Lung (tissue), 12 donors: ENCODE results near the gene FAM149A. TPM values are rescaled to one million over a fixed set of nuclear protein-coding genes. Genes with fewer than 3 reads are reported as not detected.

Experiments used
- ATAC-seq: fragments of 200-7000 bp; cut with Tn5 transposase; one replicate; pipeline ENCODE4 v1.9.1; 2020; ENCODE audit warnings: moderate number of reproducible peaks; ENCODE audit not compliant: insufficient read depth, low FRiP score
- DNase-seq, 3 donors: peaks; one replicate each; pipeline ENCODE4 v3.0.0-alpha.2; 2013 to 2017
- H3K27ac ChIP-seq, 2 donors: one replicate each; pipeline ENCODE4 v1.5.1; 2013; ENCODE audit warnings: mild to moderate bottlenecking in 2 of 2, moderate library complexity in 2 of 2, control low read depth in 1 of 2, inconsistent platforms in 1 of 2, low read depth in 1 of 2, low read length in 1 of 2
- H3K27me3 ChIP-seq, 3 donors: one replicate each; pipeline ENCODE4 v1.5.1; 2013; ENCODE audit warnings: low read length in 2 of 3; ENCODE audit not compliant: control insufficient read depth in 3 of 3, insufficient read depth in 3 of 3
- H3K36me3 ChIP-seq, 4 donors: one replicate each; pipeline ENCODE4 v1.5.1; 2013; ENCODE audit warnings: low read length in 4 of 4, mild to moderate bottlenecking in 1 of 4, moderate library complexity in 1 of 4; ENCODE audit not compliant: control insufficient read depth in 4 of 4, insufficient read depth in 4 of 4
- H3K4me1 ChIP-seq, 5 donors: one replicate each; pipeline ENCODE4 v1.5.1; 2013; ENCODE audit warnings: low read length in 5 of 5, mild to moderate bottlenecking in 2 of 5, moderate library complexity in 1 of 5; ENCODE audit not compliant: control insufficient read depth in 5 of 5, insufficient read depth in 5 of 5
- H3K4me3 ChIP-seq: one replicate; pipeline ENCODE4 v1.5.1; 2013; ENCODE audit warnings: mild to moderate bottlenecking, control low read depth, moderate library complexity
- H3K9ac ChIP-seq, 2 donors: one replicate each; pipeline ENCODE4 v1.5.1; 2013; ENCODE audit warnings: low read length in 2 of 2, control low read depth in 1 of 2; ENCODE audit not compliant: insufficient read depth in 1 of 2
- H3K9me3 ChIP-seq, 4 donors: one replicate each; pipeline ENCODE4 v1.5.1; 2013; ENCODE audit warnings: low read length in 3 of 4, mild to moderate bottlenecking in 1 of 4, moderate library complexity in 1 of 4; ENCODE audit not compliant: control insufficient read depth in 4 of 4, insufficient read depth in 3 of 4
- CTCF ChIP-seq: IDR thresholded peaks from 2 replicates; pipeline ENCODE4 v1.5.1; 2012; ENCODE audit warnings: mild to moderate bottlenecking; ENCODE audit errors: control extremely low read depth, extremely low read depth
- WGBS, 2 donors: extraction: QIAGEN DNeasy Blood & Tissue Kit; methylation state at CpG; one replicate each; pipeline ENCODE4 v1.1.7; 2013; 5-methylcytosine and 5-hydroxymethylcytosine counted together
- polyA plus RNA-seq, 2 donors: library from polyadenylated mRNA; stranded (reverse); fragments of 200-250 nt; gene quantifications; one replicate each; pipeline ENCODE4 v1.2.1, GENCODE V29; 2013
- total RNA-seq, 2 donors: library from RNA; depleted of rRNA in 1 of 2; stranded (reverse); fragments of >200 nt in 1 of 2; gene quantifications; one replicate each; pipeline ENCODE4 v1.2.1, GENCODE V29; 2014 to 2021
- donor health status: control.
- donor health status: control.
- donor health status: Bipolar disorder and iron deficiency.
- donor health status: healthy.
- donor health status: DM: yes; HTN: yes; CAD: no.

FAM149A gene
- total and polyA plus RNA-seq, 4 donors: 2.5 to 14.8 (median 13.0) TPM

GRCh38 chr4:186096681-186097165 lies 7.8 kb upstream of the FAM149A start:
- H3K36me3 ChIP-seq: no peaks in the 10 kb centered on the region
- WGBS, 2 donors: 87 to 88% methylated on average over 9 of the region's 9 CpGs
- no peaks in the 10 kb centered on the region for H3K9me3 ChIP-seq
- no peak overlapping the region for H3K9ac ChIP-seq
- no peak overlapping the region for H3K27ac ChIP-seq
- H3K27me3 ChIP-seq: no peaks in the 10 kb centered on the region
- H3K4me1 ChIP-seq: no peaks in the 10 kb centered on the region
- no peak overlapping the region for H3K4me3 ChIP-seq
- no peak for DNase-seq
- no peak for TF ChIP-seq CTCF
- no peak for ATAC-seq

DNA sequence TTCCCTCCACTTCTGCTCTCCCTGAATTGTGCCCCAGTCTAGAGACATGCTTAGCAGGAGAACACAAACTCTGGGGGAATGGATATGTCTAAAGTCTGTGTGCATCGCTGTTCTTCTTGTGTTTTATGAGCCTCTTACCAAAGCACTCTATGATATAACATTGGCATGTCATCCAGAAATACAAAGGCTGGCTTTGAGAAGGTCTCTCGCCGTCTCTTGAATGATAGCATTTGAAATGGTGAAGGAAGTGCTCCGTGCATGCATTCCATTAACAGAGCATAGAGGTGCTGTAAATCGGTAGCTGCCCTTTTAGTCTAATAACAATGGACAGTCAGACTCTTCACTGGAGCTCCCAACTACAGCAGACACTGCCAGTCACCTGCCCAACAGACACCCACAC lies 7.1 kb upstream of the FAM149A start:
- ATAC-seq: no peak
- Histone ChIP-seq H3K27me3 (no peaks in the 10 kb centered on the region), H3K9me3 (no peaks in the 10 kb centered on the region), H3K36me3 (no peaks in the 10 kb centered on the region), H3K9ac (no peak overlapping the region), H3K27ac (no peak overlapping the region), H3K4me1 (no peaks in the 10 kb centered on the region), H3K4me3 (no peak overlapping the region)
- WGBS, 2 donors: 72 to 93% methylated on average over 5 of the region's 5 CpGs
- no peak for DNase-seq
- TF ChIP-seq CTCF: no peak

- Histone ChIP-seq H3K4me3 (no peak overlapping the region), H3K27me3 (no peaks in the 10 kb centered on the region), H3K4me1 (peaks cover 0 to 15% (median 6%) of the 10 kb centered on the region in 5 donors), H3K9ac (no peak overlapping the region), H3K27ac (no peak overlapping the region), H3K9me3 (no peaks in the 10 kb centered on the region), H3K36me3 (no peaks in the 10 kb centered on the region)
- 95 to 96% methylated on average over 12 of the region's 12 CpGs for WGBS, 2 donors
- no peak for TF ChIP-seq CTCF
- DNase-seq: no peak
- no peak for ATAC-seq
Measured at GRCh38 chr4:186102931-186103330, 1.6 kb upstream of the FAM149A start.
